ENCODE data around the gene CMYA5.
"Not testable (repeated sequence)": the region's sequence is repeated elsewhere in the genome, so short reads cannot be mapped to it uniquely, and the experiment has no call there.

CMYA5 gene

DNA sequence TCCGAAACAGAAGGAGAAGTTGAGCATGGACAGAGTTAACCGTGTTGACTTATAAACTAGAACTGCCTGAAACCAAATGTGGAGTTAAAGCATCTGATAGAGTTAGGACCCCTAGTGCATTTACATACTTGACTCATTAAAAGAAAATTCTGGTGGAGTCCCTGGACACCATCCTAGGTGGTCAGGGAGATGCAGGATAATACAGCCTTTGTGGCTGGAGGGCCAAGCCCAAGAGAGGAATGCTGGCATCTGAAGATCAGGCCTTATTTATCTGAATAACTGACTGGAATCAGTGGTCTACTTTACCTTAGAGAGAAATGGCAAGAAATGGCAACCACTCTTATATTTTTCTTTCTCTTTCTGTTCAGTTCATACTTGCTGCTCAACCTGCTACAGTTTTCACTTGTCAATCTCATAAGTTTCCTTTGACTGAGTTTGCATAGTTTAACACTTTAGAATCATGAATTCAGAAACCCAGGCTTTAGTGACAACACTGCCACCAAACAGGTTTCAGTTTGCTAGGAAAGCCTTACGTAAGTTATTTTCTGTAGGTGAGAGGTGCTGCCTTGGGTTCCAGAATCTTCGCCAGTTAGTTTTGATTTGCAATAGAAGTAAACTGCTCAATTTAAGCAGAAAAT lies 10.2 kb downstream of the CMYA5 start:
- TF ChIP-seq, protein P1, sequence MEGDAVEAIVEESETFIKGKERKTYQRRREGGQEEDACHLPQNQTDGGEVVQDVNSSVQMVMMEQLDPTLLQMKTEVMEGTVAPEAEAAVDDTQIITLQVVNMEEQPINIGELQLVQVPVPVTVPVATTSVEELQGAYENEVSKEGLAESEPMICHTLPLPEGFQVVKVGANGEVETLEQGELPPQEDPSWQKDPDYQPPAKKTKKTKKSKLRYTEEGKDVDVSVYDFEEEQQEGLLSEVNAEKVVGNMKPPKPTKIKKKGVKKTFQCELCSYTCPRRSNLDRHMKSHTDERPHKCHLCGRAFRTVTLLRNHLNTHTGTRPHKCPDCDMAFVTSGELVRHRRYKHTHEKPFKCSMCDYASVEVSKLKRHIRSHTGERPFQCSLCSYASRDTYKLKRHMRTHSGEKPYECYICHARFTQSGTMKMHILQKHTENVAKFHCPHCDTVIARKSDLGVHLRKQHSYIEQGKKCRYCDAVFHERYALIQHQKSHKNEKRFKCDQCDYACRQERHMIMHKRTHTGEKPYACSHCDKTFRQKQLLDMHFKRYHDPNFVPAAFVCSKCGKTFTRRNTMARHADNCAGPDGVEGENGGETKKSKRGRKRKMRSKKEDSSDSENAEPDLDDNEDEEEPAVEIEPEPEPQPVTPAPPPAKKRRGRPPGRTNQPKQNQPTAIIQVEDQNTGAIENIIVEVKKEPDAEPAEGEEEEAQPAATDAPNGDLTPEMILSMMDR (IDR thresholded peaks at IDR 0.05; ENCODE audit: control extremely low read depth, extremely low read depth, low read depth, missing control alignments), result no peak
- CTCF ChIA-PET, result no interaction called here
- DNase-seq (ENCODE audit: extremely low spot score), result peak; percentile 64
- POLR2A ChIA-PET, result no interaction called here

DNA sequence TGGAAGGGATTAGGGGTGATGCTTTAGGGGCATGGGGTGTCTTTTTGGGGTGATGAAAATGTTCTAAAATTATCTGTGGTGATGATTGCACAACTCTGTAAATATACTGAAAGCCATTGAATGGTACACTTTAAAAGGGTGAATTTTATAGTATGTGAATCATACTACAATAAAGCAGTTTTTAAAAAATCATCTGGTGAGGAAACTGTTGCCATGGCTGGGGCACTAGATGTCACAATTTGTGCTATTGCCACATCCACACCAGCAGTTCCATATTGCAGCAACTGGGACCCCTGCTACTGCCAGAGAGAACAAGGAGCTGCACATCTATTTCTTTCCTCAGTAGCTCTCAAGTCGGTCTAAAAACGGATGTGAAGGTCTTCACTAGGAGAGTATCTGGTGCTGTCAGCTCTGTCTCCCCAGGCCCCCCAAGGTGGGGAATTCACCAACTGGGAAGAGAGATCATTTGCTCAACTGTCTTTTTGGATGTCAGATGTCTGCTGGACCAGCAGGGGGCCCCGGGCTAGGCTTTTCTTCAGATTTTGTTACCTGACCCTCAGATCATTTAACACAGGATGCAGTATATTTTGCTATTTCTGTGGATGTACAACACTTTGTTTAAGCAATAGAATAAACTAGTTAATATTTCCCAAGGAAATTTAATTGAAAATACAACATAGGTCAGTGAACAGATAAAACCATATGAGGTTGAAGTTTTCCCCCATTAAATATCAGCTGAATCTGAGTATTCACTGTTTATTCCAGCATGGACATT lies 13.2 kb downstream of the CMYA5 start:
- CTCF ChIA-PET, result interaction anchor here (0.7 to 3.6 kb wide), 12 partner anchors 8 to 381 kb away, joined by 3 to 9 read pairs (median 4); no protein-coding TSS in a partner anchor

DNA sequence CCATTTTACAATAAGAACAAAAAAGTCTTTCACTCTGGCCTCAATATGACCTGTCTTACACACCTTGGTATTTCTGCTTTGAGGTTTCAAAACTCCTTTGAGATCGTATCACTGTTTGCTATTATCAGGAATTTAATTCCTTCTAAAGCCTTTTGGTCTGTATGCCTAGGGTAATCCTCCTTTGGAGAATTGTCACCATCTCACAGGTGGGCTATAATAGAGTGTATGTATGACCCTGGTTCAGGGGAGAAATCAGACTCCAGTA lies 13.7 kb downstream of the CMYA5 start:
- no peak for DNase-seq (ENCODE audit: extremely low spot score)
- ChIA-PET CTCF (interaction anchor here (0.7 to 3.6 kb wide), 11 partner anchors 9 to 380 kb away, joined by 3 to 9 read pairs (median 4); no protein-coding TSS in a partner anchor), POLR2A (no interaction called here)
- TF ChIP-seq, protein P1 (IDR thresholded peaks at IDR 0.05; ENCODE audit: control extremely low read depth, extremely low read depth, low read depth, missing control alignments), result no peak

More for the DNA sequence above, 13.2 kb downstream of the CMYA5 start:
- DNase-seq (ENCODE audit: extremely low spot score), result peak; percentile 35
- TF ChIP-seq, protein P1 (IDR thresholded peaks at IDR 0.05; ENCODE audit: control extremely low read depth, extremely low read depth, low read depth, missing control alignments), result peak; percentile 54
- POLR2A ChIA-PET, result no interaction called here

DNA sequence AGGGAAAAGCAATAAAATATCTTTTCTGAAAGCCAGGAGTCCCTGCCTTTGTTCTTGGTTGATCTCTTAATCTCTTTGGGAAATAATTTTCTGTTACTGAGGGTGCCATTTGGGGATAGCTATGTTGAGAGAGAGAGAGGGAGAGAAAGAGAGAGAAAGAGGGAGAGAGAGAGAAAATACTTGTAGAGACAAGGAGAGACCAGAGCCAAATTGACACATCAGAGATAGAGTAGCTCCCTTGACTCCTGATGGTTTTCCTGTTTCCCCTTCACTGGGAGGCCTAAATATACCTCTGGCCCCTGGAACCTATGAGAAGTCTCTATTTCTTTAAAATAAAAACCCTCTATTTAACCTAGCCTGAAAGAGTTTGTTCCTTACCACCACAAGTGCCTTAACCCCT lies 14.9 kb downstream of the CMYA5 start:
- DNase-seq (ENCODE audit: extremely low spot score), result no peak
- ChIA-PET POLR2A (no interaction called here), CTCF (interaction anchor here (1.1 to 2.1 kb wide), 5 partner anchors 10 to 720 kb away, joined by 3 to 9 read pairs (median 4); no protein-coding TSS in a partner anchor)
- TF ChIP-seq, protein P1 (IDR thresholded peaks at IDR 0.05; ENCODE audit: control extremely low read depth, extremely low read depth, low read depth, missing control alignments), result no peak

DNA sequence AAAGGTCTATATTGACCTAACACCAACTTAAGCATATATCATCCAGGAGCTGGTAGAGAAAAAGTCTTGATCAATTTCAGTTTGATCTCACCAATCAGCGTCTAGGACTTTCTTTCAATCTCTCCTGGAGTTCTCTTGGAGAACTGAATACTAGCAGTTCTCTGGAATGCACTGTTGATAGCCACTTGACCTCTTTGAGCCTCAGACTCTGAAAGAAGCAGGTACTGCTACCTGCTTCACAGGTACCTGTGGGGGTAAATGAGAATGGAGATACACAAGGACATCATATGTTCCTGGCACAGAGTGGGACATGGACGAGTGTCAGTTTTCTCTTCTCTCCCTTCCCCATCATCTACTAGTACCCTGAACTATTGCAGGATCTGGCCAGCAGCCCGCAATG lies 16.0 kb downstream of the CMYA5 start:
- CTCF ChIA-PET, result interaction anchor here (1.5 kb wide), 1 partner anchor 11 kb away, joined by 9 read pairs; no protein-coding TSS in a partner anchor
- DNase-seq (ENCODE audit: extremely low spot score), result no peak
- POLR2A ChIA-PET, result no interaction called here
- TF ChIP-seq, protein P1 (IDR thresholded peaks at IDR 0.05; ENCODE audit: control extremely low read depth, extremely low read depth, low read depth, missing control alignments), result no peak

DNA sequence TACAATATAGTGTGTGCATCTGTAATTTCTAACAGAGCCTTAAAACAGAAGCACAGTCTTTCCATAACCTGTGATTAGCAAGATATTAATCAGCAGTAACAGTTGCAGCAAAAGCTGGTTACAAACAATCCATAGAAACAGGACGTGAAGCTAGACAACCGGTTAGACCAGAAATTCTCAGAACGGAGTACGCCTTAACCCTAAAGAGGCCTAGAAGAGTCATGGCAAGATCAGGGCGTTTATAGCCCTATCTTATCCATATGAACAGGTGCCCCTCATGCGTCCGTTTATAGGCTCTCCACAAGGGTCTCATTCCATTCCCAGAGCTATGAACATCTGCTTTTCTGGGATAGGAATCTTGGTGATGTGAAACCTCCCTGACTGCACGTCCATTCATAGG lies 16.7 kb downstream of the CMYA5 start:
- POLR2A ChIA-PET; DNase-seq (ENCODE audit: extremely low spot score): not testable (repeated sequence)
- CTCF ChIA-PET, result interaction anchor here (1.4 to 3.5 kb wide), 2 partner anchors 9 to 11 kb away, joined by 4 to 9 read pairs; no protein-coding TSS in a partner anchor

DNA sequence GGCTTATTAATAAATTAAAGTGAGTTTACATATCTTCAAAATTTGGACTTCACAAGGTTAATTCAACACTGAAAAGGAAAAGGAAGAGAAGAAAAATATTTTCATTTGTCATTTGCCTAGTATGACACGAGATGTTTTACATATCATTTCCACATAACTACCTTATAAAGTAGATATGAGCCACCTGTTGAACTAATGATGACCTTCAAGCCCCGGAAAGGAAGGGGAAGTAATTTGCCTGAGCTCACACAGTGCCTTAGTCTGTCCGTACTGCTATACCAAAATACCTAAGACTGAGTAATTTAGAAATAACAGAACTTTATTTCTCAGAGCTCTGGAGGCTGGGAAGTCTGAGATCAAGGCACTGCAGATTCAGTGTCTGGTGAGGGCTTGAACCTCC lies 17.9 kb downstream of the CMYA5 start:
- POLR2A ChIA-PET, result no interaction called here
- TF ChIP-seq, protein P1 (IDR thresholded peaks at IDR 0.05; ENCODE audit: control extremely low read depth, extremely low read depth, low read depth, missing control alignments), result no peak
- DNase-seq (ENCODE audit: extremely low spot score), result no peak
- CTCF ChIA-PET, result interaction anchor here (1.2 to 3.5 kb wide), 3 partner anchors 9 to 12 kb away, joined by 4 to 9 read pairs (median 4); no protein-coding TSS in a partner anchor

Measured in GM10248 (cell line).